NOMO-1 treated with dmso at 0.1 percent for 144 hours (cell line): ENCODE data around the gene SESN1.
A peak's percentile ranks its signal among the peaks of the same experiment; 100 is the strongest.
"Not testable (repeated sequence)": the region's sequence is repeated elsewhere in the genome, so short reads cannot be mapped to it uniquely, and the experiment has no call there.

Source experiments
- DNase-seq: peaks from one replicate; lab custom pipeline; 2025; ENCODE audit not compliant: unreplicated experiment; lab: John Stamatoyannopoulos, UW

SESN1 gene

GRCh38 chr6:109094416-109095035, at the start of gene SESN1:
TSS of gene SESN1 (minus strand) at chr6:109094846. CDS start at chr6:109094073, 773 bp downstream.
- DNase-seq: peak; percentile 78

GRCh38 chr6:109143191-109143590, 48.5 kb upstream of the SESN1 start:
- no peak for DNase-seq

GRCh38 chr6:109142067-109142466, 47.4 kb upstream of the SESN1 start:
- not testable (repeated sequence) for DNase-seq

- DNase-seq: no peak
These were observed 44.5 kb upstream of the SESN1 start for GRCh38 chr6:109139109-109139508.

- DNase-seq: not testable (repeated sequence)
These were observed 41.9 kb upstream of the SESN1 start for GRCh38 chr6:109136530-109136929.

- DNase-seq: not testable (repeated sequence)
These were observed 41.4 kb upstream of the SESN1 start for GRCh38 chr6:109136039-109136438.

- not testable (repeated sequence) for DNase-seq
These were observed 41.0 kb upstream of the SESN1 start for GRCh38 chr6:109135600-109135999.

GRCh38 chr6:109130065-109130464, 35.4 kb upstream of the SESN1 start:
- no peak for DNase-seq

- DNase-seq: no peak
These were observed 30.9 kb upstream of the SESN1 start for GRCh38 chr6:109125504-109125903.

- DNase-seq: no peak
These were observed 29.6 kb upstream of the SESN1 start for GRCh38 chr6:109124219-109124618.

GRCh38 chr6:109121411-109121810, 26.8 kb upstream of the SESN1 start:
- no peak for DNase-seq

- DNase-seq: no peak
These were observed 24.3 kb upstream of the SESN1 start for GRCh38 chr6:109118871-109119354.

GRCh38 chr6:109118337-109118736, 23.7 kb upstream of the SESN1 start:
- DNase-seq: no peak

- DNase-seq: peak; percentile 65
These were observed 22.8 kb upstream of the SESN1 start for GRCh38 chr6:109117346-109118035.

GRCh38 chr6:109112663-109113062, 18.0 kb upstream of the SESN1 start:
- not testable (repeated sequence) for DNase-seq

GRCh38 chr6:109109663-109110062, 15.0 kb upstream of the SESN1 start:
- DNase-seq: not testable (repeated sequence)

GRCh38 chr6:109105681-109106080, 11.0 kb upstream of the SESN1 start:
- DNase-seq: no peak

GRCh38 chr6:109104512-109104911, 9.9 kb upstream of the SESN1 start:
- DNase-seq: no peak

- DNase-seq: no peak
These were observed 9.3 kb upstream of the SESN1 start for GRCh38 chr6:109103942-109104341.

- DNase-seq: no peak
These were observed 8.1 kb upstream of the SESN1 start for GRCh38 chr6:109102762-109103161.

GRCh38 chr6:109097661-109098060, 3.0 kb upstream of the SESN1 start:
- no peak for DNase-seq

GRCh38 chr6:109096208-109096607, 1.6 kb upstream of the SESN1 start:
- no peak for DNase-seq

- no peak for DNase-seq
These were observed 1.1 kb upstream of the SESN1 start for GRCh38 chr6:109095835-109096084.
